Mesenchymal stem cell (in vitro differentiated cells and primary cell): ENCODE data around the gene KIF1B.

Experiments
- DNase-seq: peaks from one replicate; pipeline ENCODE4 v3.0.0-alpha.2; 2013
- H2AFZ ChIP-seq: one replicate; pipeline ENCODE4 v1.6.1; 2013; ENCODE audit warnings: low read depth, mild to moderate bottlenecking, control low read depth, inconsistent platforms, low read length, moderate library complexity
- H2AK5ac ChIP-seq: 2 replicates; pipeline ENCODE4 v1.6.1; 2013; ENCODE audit warnings: low read length, moderate library complexity, mild to moderate bottlenecking, inconsistent platforms; ENCODE audit not compliant: severe bottlenecking
- H2BK120ac ChIP-seq: one replicate; pipeline ENCODE4 v1.6.1; 2013; ENCODE audit warnings: low read depth, mild to moderate bottlenecking, inconsistent platforms, low read length, moderate library complexity
- H2BK12ac ChIP-seq, 2 experiments: one replicate each; pipeline ENCODE4 v1.6.1; 2013; ENCODE audit warnings: inconsistent platforms in 2 of 2, low read length in 2 of 2, mild to moderate bottlenecking in 2 of 2, moderate library complexity in 2 of 2, control low read depth in 1 of 2
- H2BK15ac ChIP-seq: one replicate; pipeline ENCODE4 v1.6.1; 2013; ENCODE audit warnings: mild to moderate bottlenecking, low read depth, inconsistent platforms; ENCODE audit not compliant: poor library complexity, severe bottlenecking
- H2BK5ac ChIP-seq: 2 replicates; pipeline ENCODE4 v1.6.1; 2013; ENCODE audit warnings: low read depth, mild to moderate bottlenecking, low read length, control low read depth, inconsistent platforms; ENCODE audit not compliant: poor library complexity, severe bottlenecking
- H3K14ac ChIP-seq, 2 experiments: one replicate each; pipeline ENCODE4 v1.6.1; 2013; ENCODE audit warnings: inconsistent platforms in 2 of 2, low read length in 2 of 2, control low read depth in 1 of 2, mild to moderate bottlenecking in 1 of 2, moderate library complexity in 1 of 2
- H3K18ac ChIP-seq, 2 experiments: one replicate each; pipeline ENCODE4 v1.6.1; 2013; ENCODE audit warnings: inconsistent platforms in 2 of 2, low read length in 2 of 2, control low read depth in 1 of 2, low read depth in 1 of 2, mild to moderate bottlenecking in 1 of 2
- H3K23ac ChIP-seq, 2 experiments: one replicate each; pipeline ENCODE4 v1.6.1; 2013; ENCODE audit warnings: inconsistent platforms in 2 of 2, low read length in 2 of 2, mild to moderate bottlenecking in 2 of 2, moderate library complexity in 2 of 2, control low read depth in 1 of 2
- H3K27ac ChIP-seq: 2 replicates; pipeline ENCODE4 v1.5.1; 2013; ENCODE audit warnings: mild to moderate bottlenecking, moderate library complexity, low read length, control low read depth, inconsistent platforms; ENCODE audit not compliant: poor library complexity, severe bottlenecking
- H3K27me3 ChIP-seq, 2 experiments: 2 replicates each; pipeline versions ENCODE4 v1.6.1 to v1.7.0; 2013; ENCODE audit warnings: low read length in 2 of 2, mild to moderate bottlenecking in 2 of 2, moderate library complexity in 2 of 2, control low read depth in 1 of 2, inconsistent platforms in 1 of 2; ENCODE audit not compliant: control insufficient read depth in 1 of 2, insufficient read depth in 1 of 2
- H3K36me3 ChIP-seq, 2 experiments: 2 replicates each; pipeline versions ENCODE4 v1.6.1 to v1.7.0; 2013; ENCODE audit warnings: low read length in 2 of 2, control low read depth in 1 of 2, inconsistent platforms in 1 of 2, low read depth in 1 of 2, mild to moderate bottlenecking in 1 of 2; ENCODE audit not compliant: insufficient read depth in 2 of 2, control insufficient read depth in 1 of 2
- H3K4ac ChIP-seq, 2 experiments: one replicate each; pipeline ENCODE4 v1.6.1; 2013; ENCODE audit warnings: inconsistent platforms in 2 of 2, low read length in 2 of 2, mild to moderate bottlenecking in 2 of 2, moderate library complexity in 2 of 2, control low read depth in 1 of 2, low read depth in 1 of 2
- H3K4me1 ChIP-seq: 2 replicates; pipeline ENCODE4 v1.6.1; 2013; ENCODE audit warnings: low read depth, low read length, control low read depth; ENCODE audit not compliant: control insufficient read depth, insufficient read depth
- H3K4me2 ChIP-seq: 2 replicates; pipeline ENCODE4 v1.6.1; 2013; ENCODE audit warnings: low read length, mild to moderate bottlenecking, inconsistent platforms; ENCODE audit not compliant: poor library complexity, severe bottlenecking
- H3K4me3 ChIP-seq, 2 experiments: 2 replicates each; pipeline versions ENCODE4 v1.5.1 to v1.7.0; 2013; ENCODE audit warnings: low read length in 2 of 2, mild to moderate bottlenecking in 2 of 2, control low read depth in 1 of 2, low read depth in 1 of 2; ENCODE audit not compliant: insufficient read depth in 1 of 2
- H3K79me1 ChIP-seq: replicated peaks from 2 replicates; pipeline ENCODE4 v1.6.1; 2013; ENCODE audit warnings: mild to moderate bottlenecking, control low read depth, low read length, inconsistent platforms; ENCODE audit not compliant: poor library complexity, severe bottlenecking
- H3K9ac ChIP-seq: 2 replicates; pipeline ENCODE4 v1.7.0; 2013; ENCODE audit warnings: mild to moderate bottlenecking, low read length, moderate library complexity
- H3K9me3 ChIP-seq: 2 replicates; pipeline ENCODE4 v1.7.0; 2013; ENCODE audit warnings: mild to moderate bottlenecking, low read length; ENCODE audit not compliant: control insufficient read depth
- H4K8ac ChIP-seq: one replicate; pipeline ENCODE4 v1.6.1; 2013; ENCODE audit warnings: inconsistent platforms, mild to moderate bottlenecking, low read length, moderate library complexity
- H4K91ac ChIP-seq: one replicate; pipeline ENCODE4 v1.6.1; 2013; ENCODE audit warnings: mild to moderate bottlenecking, low read length, inconsistent platforms
- WGBS: methylation state at CpG from one replicate; pipeline ENCODE4 v1.1.7; 2013; ENCODE audit warnings: mixed read lengths; 5-methylcytosine and 5-hydroxymethylcytosine counted together

Gene KIF1B

GRCh38 chr1:10168912-10169514 lies 41.4 kb upstream of the KIF1B start:
- 94% methylated on average over 7 of the region's 7 CpGs for WGBS
- Histone ChIP-seq H4K8ac (no peak overlapping the region), H2BK15ac (no peak overlapping the region), H2AFZ (no peak overlapping the region), H3K18ac (no peak overlapping the region), H2BK120ac (no peak overlapping the region), H4K91ac (no peak overlapping the region), H3K4me1 (no peaks in the 10 kb centered on the region), H3K14ac (no peak overlapping the region), H3K4ac (no peak overlapping the region), H3K79me1 (peaks cover 2% of the 10 kb centered on the region), H3K4me3 (no peak overlapping the region), H3K27ac (no peak overlapping the region), H3K4me2 (no peak overlapping the region), H3K23ac (no peak overlapping the region), H2AK5ac (no peak overlapping the region), H3K27me3 (no peaks in the 10 kb centered on the region), H3K36me3 (peaks cover 55 to 80% of the 10 kb centered on the region in 2 experiments), H2BK12ac (no peak overlapping the region), H3K9ac (no peak overlapping the region), H3K9me3 (no peaks in the 10 kb centered on the region), H2BK5ac (no peak overlapping the region)
- DNase-seq: no peak

- H3K27me3 ChIP-seq: no peaks in the 10 kb centered on the region
- no peak overlapping the region for H3K27ac ChIP-seq
- H3K23ac ChIP-seq: no peak overlapping the region
- H2BK15ac ChIP-seq: no peak overlapping the region
- no peak overlapping the region for H3K9ac ChIP-seq
- DNase-seq: peak; percentile 17
- H4K8ac ChIP-seq: no peak overlapping the region
- H3K14ac ChIP-seq: no peak overlapping the region
- no peak overlapping the region for H3K4me3 ChIP-seq
- H3K4ac ChIP-seq: no peak overlapping the region
- H3K9me3 ChIP-seq: no peaks in the 10 kb centered on the region
- no peak overlapping the region for H3K18ac ChIP-seq
- H4K91ac ChIP-seq: no peak overlapping the region
- WGBS: 100% methylated on average over 1 of the region's 2 CpGs
- H2AFZ ChIP-seq: no peak overlapping the region
- H3K36me3 ChIP-seq: peaks cover 52 to 76% of the 10 kb centered on the region in 2 experiments
- no peaks in the 10 kb centered on the region for H3K4me1 ChIP-seq
- H2BK5ac ChIP-seq: no peak overlapping the region
- peaks cover 4% of the 10 kb centered on the region for H3K79me1 ChIP-seq
- H2AK5ac ChIP-seq: no peak overlapping the region
- H2BK12ac ChIP-seq: no peak overlapping the region
- H2BK120ac ChIP-seq: no peak overlapping the region
- H3K4me2 ChIP-seq: no peak overlapping the region
Measured at GRCh38 chr1:10170239-10170574, 40.2 kb upstream of the KIF1B start.

GRCh38 chr1:10171105-10171767 lies 39.1 kb upstream of the KIF1B start:
- DNase-seq: no peak
- H3K4me2 ChIP-seq: no peak overlapping the region
- no peak overlapping the region for H3K23ac ChIP-seq
- no peak overlapping the region for H4K8ac ChIP-seq
- no peak overlapping the region for H3K9ac ChIP-seq
- 99% methylated on average over 16 of the region's 16 CpGs for WGBS
- no peaks in the 10 kb centered on the region for H3K9me3 ChIP-seq
- H3K14ac ChIP-seq: no peak overlapping the region
- H3K36me3 ChIP-seq: peaks cover 42 to 69% of the 10 kb centered on the region in 2 experiments
- no peak overlapping the region for H3K4ac ChIP-seq
- H3K18ac ChIP-seq: no peak overlapping the region
- H3K79me1 ChIP-seq: peaks cover 4% of the 10 kb centered on the region
- H2AK5ac ChIP-seq: no peak overlapping the region
- H3K27me3 ChIP-seq: no peaks in the 10 kb centered on the region
- H3K4me1 ChIP-seq: no peaks in the 10 kb centered on the region
- no peak overlapping the region for H2BK120ac ChIP-seq
- no peak overlapping the region for H2BK5ac ChIP-seq
- no peak overlapping the region for H3K27ac ChIP-seq
- no peak overlapping the region for H2BK12ac ChIP-seq
- no peak overlapping the region for H2BK15ac ChIP-seq
- H3K4me3 ChIP-seq: no peak overlapping the region
- no peak overlapping the region for H4K91ac ChIP-seq
- H2AFZ ChIP-seq: no peak overlapping the region

GRCh38 chr1:10171995-10172669 lies 38.2 kb upstream of the KIF1B start:
- Histone ChIP-seq H3K4me3 (no peak overlapping the region), H3K79me1 (peaks cover 4% of the 10 kb centered on the region), H3K4me1 (no peaks in the 10 kb centered on the region), H3K4ac (no peak overlapping the region), H3K36me3 (peaks cover 34 to 66% of the 10 kb centered on the region in 2 experiments), H2BK15ac (no peak overlapping the region), H2AFZ (no peak overlapping the region), H2BK120ac (no peak overlapping the region), H3K18ac (no peak overlapping the region), H3K4me2 (no peak overlapping the region), H3K27ac (no peak overlapping the region), H3K23ac (no peak overlapping the region), H4K8ac (no peak overlapping the region), H2AK5ac (no peak overlapping the region), H3K9me3 (no peaks in the 10 kb centered on the region), H2BK5ac (no peak overlapping the region), H3K27me3 (no peaks in the 10 kb centered on the region), H2BK12ac (no peak overlapping the region), H3K9ac (no peak overlapping the region), H4K91ac (no peak overlapping the region), H3K14ac (no peak overlapping the region)
- no peak for DNase-seq
- 100% methylated on average over 6 of the region's 8 CpGs for WGBS
